ENCODE measurements around the gene AIFM3.

DNA sequence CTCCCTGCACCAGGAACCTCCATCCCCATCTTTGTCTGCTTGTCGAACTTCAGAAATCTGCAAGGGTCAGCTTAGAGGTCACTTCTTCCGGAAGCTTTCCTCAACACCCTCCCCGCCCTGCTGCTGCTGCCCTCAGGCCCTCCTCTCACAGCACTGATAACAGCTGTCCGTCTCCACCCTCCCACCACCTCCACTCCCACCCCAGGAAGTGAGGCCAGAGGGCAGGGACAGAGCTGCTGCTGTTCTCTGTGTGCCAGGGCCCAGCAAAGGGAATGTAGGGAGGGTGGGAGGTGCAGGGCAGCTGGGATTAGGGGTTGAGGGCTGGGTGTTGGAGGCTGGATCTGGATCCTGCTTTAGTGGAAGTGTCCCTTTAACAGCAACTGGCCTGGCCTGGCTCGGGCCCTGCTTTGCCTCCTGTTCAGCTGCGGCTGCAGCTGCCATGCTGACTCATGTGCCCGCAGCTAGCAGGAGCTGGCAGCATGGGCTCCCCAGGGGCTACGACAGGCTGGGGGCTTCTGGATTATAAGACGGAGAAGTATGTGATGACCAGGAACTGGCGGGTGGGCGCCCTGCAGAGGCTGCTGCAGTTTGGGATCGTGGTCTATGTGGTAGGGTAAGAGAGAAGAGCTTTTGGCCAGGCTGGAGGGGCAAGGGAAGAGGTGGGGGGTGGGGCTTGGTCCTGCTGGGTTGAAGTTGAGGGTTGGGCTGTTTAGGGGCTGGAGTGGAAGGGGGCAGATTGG is 47.8 kb downstream of the AIFM3 start, which contains the start of gene P2RX6:
- TF ChIP-seq, protein P1, sequence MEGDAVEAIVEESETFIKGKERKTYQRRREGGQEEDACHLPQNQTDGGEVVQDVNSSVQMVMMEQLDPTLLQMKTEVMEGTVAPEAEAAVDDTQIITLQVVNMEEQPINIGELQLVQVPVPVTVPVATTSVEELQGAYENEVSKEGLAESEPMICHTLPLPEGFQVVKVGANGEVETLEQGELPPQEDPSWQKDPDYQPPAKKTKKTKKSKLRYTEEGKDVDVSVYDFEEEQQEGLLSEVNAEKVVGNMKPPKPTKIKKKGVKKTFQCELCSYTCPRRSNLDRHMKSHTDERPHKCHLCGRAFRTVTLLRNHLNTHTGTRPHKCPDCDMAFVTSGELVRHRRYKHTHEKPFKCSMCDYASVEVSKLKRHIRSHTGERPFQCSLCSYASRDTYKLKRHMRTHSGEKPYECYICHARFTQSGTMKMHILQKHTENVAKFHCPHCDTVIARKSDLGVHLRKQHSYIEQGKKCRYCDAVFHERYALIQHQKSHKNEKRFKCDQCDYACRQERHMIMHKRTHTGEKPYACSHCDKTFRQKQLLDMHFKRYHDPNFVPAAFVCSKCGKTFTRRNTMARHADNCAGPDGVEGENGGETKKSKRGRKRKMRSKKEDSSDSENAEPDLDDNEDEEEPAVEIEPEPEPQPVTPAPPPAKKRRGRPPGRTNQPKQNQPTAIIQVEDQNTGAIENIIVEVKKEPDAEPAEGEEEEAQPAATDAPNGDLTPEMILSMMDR (IDR thresholded peaks at IDR 0.05; ENCODE audit: poor library complexity, severe bottlenecking), result no peak
- no peak for TF ChIP-seq EZH2 (IDR thresholded peaks at IDR 0.05; ENCODE audit: borderline replicate concordance, insufficient read depth, low read length, poor library complexity, severe bottlenecking)
- no peak for TF ChIP-seq MXI1 (conservative IDR thresholded peaks at IDR 0.05; ENCODE audit: poor library complexity, severe bottlenecking)
- TF ChIP-seq POLR2AphosphoS5 (IDR thresholded peaks at IDR 0.05), result no peak
- no peak for TF ChIP-seq EP300 (conservative IDR thresholded peaks at IDR 0.05; ENCODE audit: poor library complexity, severe bottlenecking)
- TF ChIP-seq RAD21 (conservative IDR thresholded peaks at IDR 0.05), result no peak

All from neural cell (in vitro differentiated cells).